ENCODE results near the gene SMC1B.
"Not testable (repeated sequence)": the region's sequence is repeated elsewhere in the genome, so short reads cannot be mapped to it uniquely, and the experiment has no call there.

SMC1B gene

GRCh38 chr22:45344334-45344733 is 69.1 kb downstream of the SMC1B start:
- DNase-seq: no peak

GRCh38 chr22:45343143-45343542 is 70.3 kb downstream of the SMC1B start:
- DNase-seq: no peak

GRCh38 chr22:45341498-45341897 is 71.9 kb downstream of the SMC1B start:
- DNase-seq: no peak

GRCh38 chr22:45340323-45340722 is 73.1 kb downstream of the SMC1B start:
- no peak for DNase-seq

- no peak for DNase-seq
These were observed 74.6 kb downstream of the SMC1B start for GRCh38 chr22:45338795-45339194.

- DNase-seq: no peak
These were observed 75.9 kb downstream of the SMC1B start for GRCh38 chr22:45337536-45337935.

- DNase-seq: peak; percentile 81
These were observed 76.4 kb downstream of the SMC1B start for GRCh38 chr22:45336971-45337431.

- no peak for DNase-seq
These were observed 77.4 kb downstream of the SMC1B start for GRCh38 chr22:45335854-45336522.

- no peak for DNase-seq
These were observed 78.2 kb downstream of the SMC1B start for GRCh38 chr22:45335021-45335818.

- no peak for DNase-seq
These were observed 78.9 kb downstream of the SMC1B start for GRCh38 chr22:45334528-45334927.

GRCh38 chr22:45334068-45334467 is 79.3 kb downstream of the SMC1B start:
- no peak for DNase-seq

GRCh38 chr22:45332001-45332400 is 81.4 kb downstream of the SMC1B start:
- no peak for DNase-seq

- no peak for DNase-seq
These were observed 81.9 kb downstream of the SMC1B start for GRCh38 chr22:45331486-45331885.

- DNase-seq: no peak
These were observed 82.9 kb downstream of the SMC1B start for GRCh38 chr22:45330548-45330947.

- DNase-seq: peak; percentile 73
These were observed 83.9 kb downstream of the SMC1B start for GRCh38 chr22:45329530-45329936.

- no peak for DNase-seq
These were observed 84.4 kb downstream of the SMC1B start for GRCh38 chr22:45328822-45329529.

- DNase-seq: not testable (repeated sequence)
These were observed 85.1 kb downstream of the SMC1B start for GRCh38 chr22:45328261-45328660.

GRCh38 chr22:45324311-45324711 is 89.1 kb downstream of the SMC1B start:
- DNase-seq: no peak

GRCh38 chr22:45323695-45324094 is 89.7 kb downstream of the SMC1B start:
- no peak for DNase-seq

GRCh38 chr22:45322873-45323525 is 90.4 kb downstream of the SMC1B start:
- no peak for DNase-seq

GRCh38 chr22:45321827-45322226 is 91.6 kb downstream of the SMC1B start:
- DNase-seq: no peak

- DNase-seq: peak; percentile 61
These were observed 92.9 kb downstream of the SMC1B start for GRCh38 chr22:45320357-45320976.

GRCh38 chr22:45319324-45319685 is 94.1 kb downstream of the SMC1B start:
- DNase-seq: peak; percentile 71
